GM21786 (cell line): Measurements from ENCODE around the gene PITPNM3.

Experiments used
- ATAC-seq: cut with Tn5 transposase; IDR thresholded peaks from one replicate; pipeline ENCODE4 v1.9.1; 2021; ENCODE audit not compliant: unreplicated experiment

PITPNM3 gene

GRCh38 chr17:6551869-6552531 lies 4.4 kb downstream of the PITPNM3 start:
- no peak for ATAC-seq

GRCh38 chr17:6551356-6551755 lies 5.0 kb downstream of the PITPNM3 start:
- ATAC-seq, result no peak

DNA sequence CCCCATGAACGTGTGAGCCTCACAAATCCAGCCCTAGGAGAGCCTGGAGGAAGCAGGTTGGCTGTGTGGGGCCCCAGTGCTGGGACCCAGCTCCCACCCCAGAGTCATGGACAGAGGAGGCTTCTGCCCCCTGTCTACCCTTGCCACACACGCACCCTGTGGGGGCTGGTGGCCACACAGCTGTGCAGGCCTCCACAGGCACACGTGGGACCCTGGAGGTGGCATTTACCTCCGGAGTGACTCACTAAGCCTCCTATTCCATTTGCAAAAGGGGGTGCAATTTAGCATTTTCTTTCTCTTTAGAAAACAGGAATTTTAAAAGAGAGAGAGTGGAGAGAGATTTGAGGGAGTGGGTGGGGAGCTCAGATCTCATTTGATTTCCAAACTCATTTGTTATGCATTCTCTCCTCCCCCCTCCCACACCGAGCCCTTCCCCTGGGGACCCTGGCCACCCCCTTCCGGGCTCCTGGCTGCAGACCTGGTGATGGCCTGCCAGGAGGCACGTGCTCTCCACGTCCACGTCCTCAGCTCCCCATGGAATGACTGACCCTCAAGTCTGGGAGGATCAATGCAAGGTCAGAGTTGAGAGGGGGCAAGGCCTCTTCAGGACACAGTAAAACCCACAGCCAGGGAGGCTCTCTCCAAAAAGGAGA lies 6.8 kb downstream of the PITPNM3 start:
- no peak for ATAC-seq

- ATAC-seq, result peak; percentile 72
Measured at GRCh38 chr17:6548578-6549330, 7.6 kb downstream of the PITPNM3 start.

- no peak for ATAC-seq
Measured at GRCh38 chr17:6548034-6548433, 8.3 kb downstream of the PITPNM3 start.

- no peak for ATAC-seq
Measured at GRCh38 chr17:6547336-6547735, 9.0 kb downstream of the PITPNM3 start.

GRCh38 chr17:6546069-6546718 lies 10.2 kb downstream of the PITPNM3 start:
- ATAC-seq, result no peak

GRCh38 chr17:6545291-6545690 lies 11.1 kb downstream of the PITPNM3 start:
- no peak for ATAC-seq

- no peak for ATAC-seq
Measured at GRCh38 chr17:6544011-6544370, 12.4 kb downstream of the PITPNM3 start.

GRCh38 chr17:6543079-6544010 lies 13.0 kb downstream of the PITPNM3 start:
- ATAC-seq, result no peak

GRCh38 chr17:6542577-6542976 lies 13.8 kb downstream of the PITPNM3 start:
- ATAC-seq, result no peak

DNA sequence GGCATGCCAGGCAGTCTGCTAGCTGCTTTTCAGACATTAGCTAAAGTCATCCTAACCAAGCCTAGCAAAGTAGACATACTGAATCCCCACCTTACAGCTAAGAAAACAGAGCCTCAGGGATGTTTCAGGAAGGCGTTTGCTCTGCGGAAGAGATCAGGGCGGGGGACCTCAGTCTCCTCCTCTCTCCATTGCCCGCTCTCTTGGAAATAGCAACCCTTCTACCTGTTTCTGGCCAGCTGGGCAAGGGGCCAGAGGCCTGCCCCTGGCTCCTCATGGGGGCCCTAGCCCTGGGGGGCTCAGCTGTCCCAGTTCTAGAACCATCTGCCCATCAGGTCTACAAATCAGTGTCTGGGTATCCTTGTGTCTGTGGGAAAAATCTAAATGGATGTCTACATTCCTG lies 14.5 kb downstream of the PITPNM3 start:
- ATAC-seq, result no peak

DNA sequence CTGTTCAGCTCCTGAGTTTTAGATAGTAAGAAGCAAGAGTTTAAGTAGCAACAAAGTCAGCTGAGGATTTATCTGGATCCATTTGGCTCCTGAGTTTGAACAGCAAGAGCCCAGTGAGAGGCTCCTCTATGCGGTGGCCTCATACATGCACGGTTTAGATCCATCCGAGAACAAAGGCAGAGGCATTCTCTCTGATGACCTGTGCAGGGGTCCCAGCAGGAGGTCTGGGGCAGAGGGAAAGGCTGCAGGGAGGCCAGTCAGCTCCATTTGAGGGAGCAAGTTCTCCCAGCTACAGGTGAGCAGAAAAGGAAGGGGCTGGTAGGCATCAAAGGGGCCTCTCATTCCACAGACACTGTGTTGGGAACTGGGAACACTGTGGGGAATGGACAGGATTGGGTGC lies 16.5 kb downstream of the PITPNM3 start:
- ATAC-seq, result no peak

DNA sequence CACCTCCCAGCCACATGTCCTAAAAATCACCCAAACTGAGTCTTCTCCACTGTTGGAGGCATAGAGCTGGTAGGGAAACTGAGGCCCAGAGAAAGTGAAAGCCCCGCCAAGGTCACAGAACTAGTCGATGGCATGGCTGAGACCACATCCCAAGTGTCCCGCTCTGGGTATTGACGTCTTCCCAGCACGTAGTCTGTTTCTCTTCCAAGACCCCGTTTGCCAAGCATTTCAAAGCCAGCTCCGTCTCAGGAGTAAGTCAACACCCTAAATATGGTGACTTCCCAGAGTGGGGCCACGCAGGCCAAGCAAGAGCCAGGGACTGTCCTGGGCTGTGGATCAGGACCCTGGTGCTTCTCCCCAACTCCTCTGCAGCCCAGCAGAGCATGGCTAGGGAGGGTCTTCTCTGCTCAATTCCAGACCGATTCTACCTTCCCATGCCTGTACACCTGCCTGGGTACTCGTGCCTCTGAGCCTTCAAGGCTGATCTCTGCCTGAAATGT lies 19.7 kb downstream of the PITPNM3 start:
- ATAC-seq, result no peak

DNA sequence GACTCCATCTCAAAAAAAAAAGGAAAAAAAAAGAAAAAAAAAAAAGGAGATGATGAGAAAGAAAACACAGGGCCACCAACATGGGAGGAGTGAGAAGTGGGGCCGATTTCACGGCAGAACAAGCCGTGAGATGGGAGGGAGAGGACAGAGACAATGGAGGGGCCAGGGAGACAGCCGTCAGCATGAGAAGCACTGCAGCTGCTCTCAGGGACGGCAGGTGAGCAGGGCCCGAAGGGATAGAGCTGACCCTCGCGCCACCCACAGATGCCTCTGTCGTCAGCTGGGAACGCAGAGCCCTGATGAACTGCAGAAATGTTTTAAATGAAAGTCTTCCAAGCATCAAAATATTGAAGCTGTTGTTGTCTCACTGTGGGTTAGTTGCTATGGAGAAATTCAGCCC lies 20.3 kb downstream of the PITPNM3 start:
- ATAC-seq, result no peak

DNA sequence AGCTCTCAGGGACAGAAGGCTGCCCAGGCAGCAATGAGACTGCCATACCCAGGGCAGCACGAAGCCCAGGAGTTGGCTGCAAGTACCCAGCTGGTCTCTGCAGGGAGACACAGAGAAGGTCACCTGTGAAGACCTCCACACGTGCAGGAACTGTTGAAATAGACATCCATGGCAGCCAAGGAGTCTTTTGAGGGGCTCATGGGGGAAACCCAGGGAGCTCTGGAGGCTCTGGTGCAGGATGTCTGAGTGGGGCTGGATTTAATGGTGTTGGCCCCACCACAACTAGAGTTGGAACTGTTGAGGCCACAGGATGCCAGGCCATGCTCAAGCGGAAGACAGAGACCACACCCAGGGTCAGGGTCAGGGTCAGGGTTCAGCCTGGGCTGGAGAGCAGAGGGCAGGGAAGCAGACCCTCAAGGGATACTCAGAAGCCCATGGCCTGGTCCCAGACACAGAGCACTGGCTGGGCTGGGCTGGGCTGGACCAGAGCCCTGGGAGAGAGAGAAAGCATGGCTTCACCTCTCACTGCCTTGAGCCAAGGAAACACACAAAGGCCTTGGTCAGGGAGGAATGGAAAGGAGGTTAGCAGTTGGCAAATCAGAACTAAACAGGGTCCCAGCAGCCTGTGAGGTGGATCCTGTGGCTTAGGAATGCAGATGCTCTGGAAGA lies 21.4 kb downstream of the PITPNM3 start:
- no peak for ATAC-seq

GRCh38 chr17:6532441-6532885 lies 23.9 kb downstream of the PITPNM3 start:
- ATAC-seq, result no peak

GRCh38 chr17:6531575-6531974 lies 24.8 kb downstream of the PITPNM3 start:
- no peak for ATAC-seq

DNA sequence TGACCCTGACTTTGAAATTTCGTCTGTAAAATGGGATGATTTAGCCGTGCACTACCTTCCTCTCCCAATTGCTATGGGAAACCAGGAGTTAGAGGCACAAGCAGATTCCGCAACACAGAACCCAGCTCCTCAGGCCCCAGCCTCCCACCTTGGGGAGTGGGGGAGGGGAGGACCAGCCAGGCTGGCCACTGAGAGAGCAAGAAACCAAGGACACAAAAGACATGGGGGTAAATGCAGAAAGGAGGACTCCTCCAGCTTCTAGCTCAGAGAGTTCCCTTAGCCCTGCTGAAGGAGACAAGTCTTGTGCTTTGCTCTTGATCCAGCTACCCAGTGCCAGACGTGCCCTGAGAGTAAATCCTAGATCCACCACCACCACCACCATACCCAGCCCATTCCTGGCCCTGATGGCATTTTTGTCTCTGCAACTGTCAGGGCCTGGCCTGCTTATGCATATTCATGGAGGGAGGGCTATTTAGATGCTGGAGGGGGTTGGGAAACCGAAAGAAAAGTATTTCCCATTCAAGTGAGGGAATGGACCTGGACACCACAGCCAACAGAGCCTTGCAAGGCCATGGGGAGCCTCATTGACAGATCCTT lies 25.9 kb downstream of the PITPNM3 start:
- ATAC-seq, result no peak
